Smooth muscle cell (in vitro differentiated cells): ENCODE measurements around the gene EEF1AKMT3. TPM values are rescaled to one million over a fixed set of nuclear protein-coding genes. Genes with fewer than 3 reads are reported as not detected.
"Not testable (repeated sequence)": the region's sequence is repeated elsewhere in the genome, so short reads cannot be mapped to it uniquely, and the experiment has no call there.

ENCODE experiments used
- DNase-seq: peaks from one replicate; lab custom pipeline; 2025; ENCODE audit not compliant: unreplicated experiment; lab: John Stamatoyannopoulos, UW
- H2AFZ ChIP-seq: fragments of 200-600 bp; sonication (generic); 2 replicates; pipeline ENCODE4 v1.6.0; 2016; ENCODE audit warnings: antibody characterized with exemption, low read depth, mild to moderate bottlenecking
- H3F3A ChIP-seq: fragments of 200-600 bp; sonication (generic); 2 replicates; pipeline ENCODE4 v1.6.0; 2017; ENCODE audit warnings: antibody characterized with exemption, low read depth
- H3K27ac ChIP-seq: fragments of 200-600 bp; sonication (generic); 2 replicates; pipeline ENCODE4 v1.5.1; 2016; ENCODE audit warnings: low read depth, mild to moderate bottlenecking
- H3K27me3 ChIP-seq: fragments of 200-600 bp; sonication (generic); 2 replicates; pipeline ENCODE4 v1.6.1; 2016; ENCODE audit warnings: low read depth, mild to moderate bottlenecking
- H3K36me3 ChIP-seq: fragments of 200-600 bp; sonication (generic); 2 replicates; pipeline ENCODE4 v1.5.1; 2016; ENCODE audit warnings: low read depth
- H3K4me1 ChIP-seq: fragments of 200-600 bp; sonication (generic); 2 replicates; pipeline ENCODE4 v1.5.1; 2016; ENCODE audit warnings: low read depth
- H3K4me2 ChIP-seq: fragments of 200-600 bp; sonication (generic); 2 replicates; pipeline ENCODE4 v1.6.0; 2016; ENCODE audit warnings: mild to moderate bottlenecking
- H3K4me3 ChIP-seq: fragments of 200-600 bp; sonication (generic); 2 replicates; pipeline ENCODE4 v1.5.1; 2016; ENCODE audit warnings: mild to moderate bottlenecking
- H3K79me2 ChIP-seq: fragments of 200-600 bp; sonication (generic); 2 replicates; pipeline ENCODE4 v1.6.0; 2016; ENCODE audit warnings: low read depth, mild to moderate bottlenecking
- H3K9ac ChIP-seq: fragments of 200-600 bp; sonication (generic); 2 replicates; pipeline ENCODE4 v1.6.0; 2016; ENCODE audit warnings: low read depth
- H3K9me3 ChIP-seq: fragments of 200-600 bp; sonication (generic); replicated peaks from 2 replicates; pipeline ENCODE4 v1.5.1; 2016; ENCODE audit warnings: low read depth
- H4K20me1 ChIP-seq: fragments of 200-600 bp; sonication (generic); 2 replicates; pipeline ENCODE4 v1.6.0; 2016; ENCODE audit warnings: low read depth
- CTCF ChIP-seq: fragments of 200-600 bp; sonication (generic); IDR thresholded peaks from 2 replicates; pipeline ENCODE4 v1.5.1; 2017; ENCODE audit warnings: borderline replicate concordance, mild to moderate bottlenecking, antibody characterized with exemption; ENCODE audit not compliant: insufficient read depth, poor library complexity, severe bottlenecking
- WGBS: methylation state at CpG from one replicate; pipeline ENCODE4 v1.1.7; 2016; ENCODE audit warnings: low lambda C conversion rate; 5-methylcytosine and 5-hydroxymethylcytosine counted together
- polyA plus RNA-seq: library from polyadenylated mRNA; unstranded; fragments of >200 nt; fragmentation: Nextera tagmentation; extraction: Ambion mirVana; gene quantifications from 2 replicates; pipeline ENCODE4 v1.2.1, GENCODE V29; 2016
- total RNA-seq: library from RNA; depleted of rRNA; stranded (reverse); fragments of >200 nt; gene quantifications from 2 replicates; pipeline ENCODE4 v1.2.3, GENCODE V29; 2014

The EEF1AKMT3 gene
- total and polyA plus RNA-seq, 2 experiments from 2014 or later: 8.0 to 9.0 TPM

- peak overlapping the region; percentile 95 for H3K27ac ChIP-seq
- 92% methylated on average over 4 of the region's 4 CpGs for WGBS
- H2AFZ ChIP-seq: no peak overlapping the region
- no peaks in the 10 kb centered on the region for H4K20me1 ChIP-seq
- H3K4me3 ChIP-seq: no peak overlapping the region
- no peaks in the 10 kb centered on the region for H3K9me3 ChIP-seq
- H3K79me2 ChIP-seq: no peaks in the 10 kb centered on the region
- H3K4me2 ChIP-seq: peak overlapping the region; percentile 94
- TF ChIP-seq CTCF: no peak
- peaks cover 20% of the 10 kb centered on the region for H3K4me1 ChIP-seq
- H3K36me3 ChIP-seq: no peaks in the 10 kb centered on the region
- no peaks in the 10 kb centered on the region for H3F3A ChIP-seq
- H3K9ac ChIP-seq: no peak overlapping the region
- DNase-seq: no peak
- peaks cover 27% of the 10 kb centered on the region for H3K27me3 ChIP-seq
These were observed 1.7 kb upstream of the EEF1AKMT3 start for GRCh38 chr12:57770734-57771133.

GRCh38 chr12:57771236-57771872 lies 1.1 kb upstream of the EEF1AKMT3 start:
- H3K9me3 ChIP-seq: no peaks in the 10 kb centered on the region
- H3K36me3 ChIP-seq: no peaks in the 10 kb centered on the region
- peaks cover 20% of the 10 kb centered on the region for H3K27me3 ChIP-seq
- 4% methylated on average over 16 of the region's 16 CpGs for WGBS
- peak overlapping the region; percentile 95 for H3K27ac ChIP-seq
- H3K4me3 ChIP-seq: peak overlapping the region; percentile 88
- no peak for DNase-seq
- H3F3A ChIP-seq: no peaks in the 10 kb centered on the region
- TF ChIP-seq CTCF: no peak
- no peaks in the 10 kb centered on the region for H4K20me1 ChIP-seq
- H3K4me2 ChIP-seq: peak overlapping the region; percentile 94
- peaks cover 14% of the 10 kb centered on the region for H3K4me1 ChIP-seq
- H2AFZ ChIP-seq: peak overlapping the region; percentile 98
- H3K9ac ChIP-seq: peak overlapping the region; percentile 91
- no peaks in the 10 kb centered on the region for H3K79me2 ChIP-seq

GRCh38 chr12:57771873-57772428 lies 463 bp upstream of the EEF1AKMT3 start, which contains the start of gene METTL1:
Gene METTL1 (minus strand): TSS chr12:57772105. CDS start chr12:57772083, 22 bp downstream.
- no peak for TF ChIP-seq CTCF
- no peaks in the 10 kb centered on the region for H3K79me2 ChIP-seq
- peaks cover 8% of the 10 kb centered on the region for H3K4me1 ChIP-seq
- H3K36me3 ChIP-seq: no peaks in the 10 kb centered on the region
- H3K4me2 ChIP-seq: peak within 1 kb of the TSS; percentile 94
- H3F3A ChIP-seq: no peaks in the 10 kb centered on the region
- under 1% methylated on average over 28 of the region's 28 CpGs for WGBS
- peak within 1 kb of the TSS; percentile 98 for H2AFZ ChIP-seq
- H3K27me3 ChIP-seq: peaks cover 14% of the 10 kb centered on the region
- peak within 1 kb of the TSS; percentile 91 for H3K9ac ChIP-seq
- peak within 1 kb of the TSS; percentile 88 for H3K4me3 ChIP-seq
- peak within 1 kb of the TSS; percentile 95 for H3K27ac ChIP-seq
- DNase-seq: peak; percentile 94
- H4K20me1 ChIP-seq: no peaks in the 10 kb centered on the region
- H3K9me3 ChIP-seq: no peaks in the 10 kb centered on the region

- H3K9ac ChIP-seq, H3K4me2 ChIP-seq, H2AFZ ChIP-seq, H3F3A ChIP-seq, H3K79me2 ChIP-seq, H3K36me3 ChIP-seq, H4K20me1 ChIP-seq, H3K9me3 ChIP-seq, DNase-seq, H3K27me3 ChIP-seq, H3K4me1 ChIP-seq, H3K4me3 ChIP-seq, H3K27ac ChIP-seq: not testable (repeated sequence)
- WGBS: 97% methylated on average over 11 of the region's 11 CpGs
These were observed 2.2 kb downstream of the EEF1AKMT3 start for GRCh38 chr12:57774634-57775033.
